ENCODE results near the gene PHF10.

Gene PHF10

GRCh38 chr6:169660751-169661390 lies 63.4 kb downstream of the PHF10 start:
- TF ChIP-seq, protein P1, sequence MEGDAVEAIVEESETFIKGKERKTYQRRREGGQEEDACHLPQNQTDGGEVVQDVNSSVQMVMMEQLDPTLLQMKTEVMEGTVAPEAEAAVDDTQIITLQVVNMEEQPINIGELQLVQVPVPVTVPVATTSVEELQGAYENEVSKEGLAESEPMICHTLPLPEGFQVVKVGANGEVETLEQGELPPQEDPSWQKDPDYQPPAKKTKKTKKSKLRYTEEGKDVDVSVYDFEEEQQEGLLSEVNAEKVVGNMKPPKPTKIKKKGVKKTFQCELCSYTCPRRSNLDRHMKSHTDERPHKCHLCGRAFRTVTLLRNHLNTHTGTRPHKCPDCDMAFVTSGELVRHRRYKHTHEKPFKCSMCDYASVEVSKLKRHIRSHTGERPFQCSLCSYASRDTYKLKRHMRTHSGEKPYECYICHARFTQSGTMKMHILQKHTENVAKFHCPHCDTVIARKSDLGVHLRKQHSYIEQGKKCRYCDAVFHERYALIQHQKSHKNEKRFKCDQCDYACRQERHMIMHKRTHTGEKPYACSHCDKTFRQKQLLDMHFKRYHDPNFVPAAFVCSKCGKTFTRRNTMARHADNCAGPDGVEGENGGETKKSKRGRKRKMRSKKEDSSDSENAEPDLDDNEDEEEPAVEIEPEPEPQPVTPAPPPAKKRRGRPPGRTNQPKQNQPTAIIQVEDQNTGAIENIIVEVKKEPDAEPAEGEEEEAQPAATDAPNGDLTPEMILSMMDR (conservative IDR thresholded peaks at IDR 0.05; ENCODE audit: low read length): no peak
- DNase-seq (ENCODE audit: low read depth): no peak
- no peak overlapping the region for H3K4me3 ChIP-seq (ENCODE audit: low read length)

DNA sequence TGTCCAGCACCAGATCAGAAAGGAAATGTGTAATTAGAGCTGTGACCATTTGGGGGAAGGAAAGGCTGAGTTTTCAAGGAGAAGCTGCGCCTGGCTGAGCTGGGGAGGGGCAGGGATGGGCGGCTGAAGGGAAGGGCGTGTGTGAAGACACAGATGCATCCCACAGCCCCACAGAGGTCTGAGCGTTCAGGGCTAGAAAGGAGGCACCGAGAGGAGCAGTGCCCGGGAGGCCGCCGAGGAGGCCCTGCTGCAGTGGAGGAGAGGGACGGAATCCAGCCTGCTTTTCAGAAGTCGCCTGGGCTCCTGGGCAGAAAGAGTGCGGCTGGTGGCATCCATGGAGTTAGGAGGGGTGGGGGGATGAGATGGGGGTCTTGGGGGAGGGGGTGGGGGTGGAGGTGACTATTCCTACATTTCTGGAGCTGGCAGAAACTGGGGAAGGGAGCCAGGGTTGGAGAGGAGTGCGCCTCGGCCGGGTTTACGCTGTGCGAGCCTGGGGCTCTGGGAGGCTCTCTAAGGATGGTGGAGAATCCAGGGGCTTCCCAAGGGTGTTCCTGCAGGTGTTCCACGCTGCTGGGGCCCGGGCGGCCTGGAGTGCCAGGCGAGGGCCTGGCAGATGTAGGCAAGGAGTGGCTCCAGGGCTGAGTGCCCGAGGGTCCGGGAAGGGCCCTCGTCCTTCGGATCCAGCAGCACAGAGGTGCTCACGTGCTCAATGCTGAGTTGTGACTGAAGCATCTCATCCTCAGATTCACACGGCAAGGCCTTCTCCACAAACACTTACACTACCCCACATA lies 64.3 kb downstream of the PHF10 start:
- TF ChIP-seq, protein P1 (conservative IDR thresholded peaks at IDR 0.05; ENCODE audit: low read length): no peak
- H3K4me3 ChIP-seq (ENCODE audit: low read length): no peak overlapping the region
- no peak for DNase-seq (ENCODE audit: low read depth)

GRCh38 chr6:169657284-169657610 lies 67.1 kb downstream of the PHF10 start:
- TF ChIP-seq, protein P1 (conservative IDR thresholded peaks at IDR 0.05; ENCODE audit: low read length): no peak
- H3K4me3 ChIP-seq (ENCODE audit: low read length): no peak overlapping the region
- no peak for DNase-seq (ENCODE audit: low read depth)

DNA sequence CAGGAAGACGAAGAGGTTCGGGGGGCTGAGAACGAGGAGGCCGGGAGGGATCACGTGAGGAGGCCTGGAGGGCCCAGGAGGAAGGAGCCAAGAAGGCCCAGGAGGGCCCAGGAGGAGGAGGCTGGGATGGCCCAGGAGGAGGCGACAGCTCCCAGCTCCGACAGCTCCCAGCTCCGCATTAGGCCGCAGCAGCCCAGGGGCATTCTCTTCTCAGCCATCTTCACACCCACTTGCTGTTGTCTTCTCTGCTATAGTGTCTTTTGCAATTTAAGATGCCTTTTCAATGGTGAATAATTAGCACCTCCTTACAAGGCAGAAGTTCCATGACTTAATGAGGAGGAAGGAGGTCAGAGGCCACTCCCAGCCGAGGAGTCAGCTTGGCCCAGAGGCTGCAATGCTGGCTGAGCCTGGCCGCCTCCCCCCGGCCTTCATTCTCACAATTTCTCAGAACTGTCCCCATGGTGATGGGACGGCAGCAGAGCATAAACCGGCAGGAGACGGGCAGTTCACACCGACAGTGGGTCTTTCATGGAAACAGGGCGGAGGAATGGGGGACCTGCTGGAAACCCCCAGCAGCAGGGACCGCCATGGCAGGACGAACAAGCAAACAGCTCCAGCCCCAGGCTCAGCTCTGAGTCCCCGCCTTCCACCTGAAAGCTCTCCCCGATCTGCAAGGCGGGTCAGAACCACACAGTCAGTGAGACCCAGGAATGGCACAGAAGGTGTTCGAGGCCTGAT lies 67.6 kb downstream of the PHF10 start:
- H3K4me3 ChIP-seq (ENCODE audit: low read length): no peak overlapping the region
- TF ChIP-seq, protein P1 (conservative IDR thresholded peaks at IDR 0.05; ENCODE audit: low read length): no peak
- DNase-seq (ENCODE audit: low read depth): no peak

DNA sequence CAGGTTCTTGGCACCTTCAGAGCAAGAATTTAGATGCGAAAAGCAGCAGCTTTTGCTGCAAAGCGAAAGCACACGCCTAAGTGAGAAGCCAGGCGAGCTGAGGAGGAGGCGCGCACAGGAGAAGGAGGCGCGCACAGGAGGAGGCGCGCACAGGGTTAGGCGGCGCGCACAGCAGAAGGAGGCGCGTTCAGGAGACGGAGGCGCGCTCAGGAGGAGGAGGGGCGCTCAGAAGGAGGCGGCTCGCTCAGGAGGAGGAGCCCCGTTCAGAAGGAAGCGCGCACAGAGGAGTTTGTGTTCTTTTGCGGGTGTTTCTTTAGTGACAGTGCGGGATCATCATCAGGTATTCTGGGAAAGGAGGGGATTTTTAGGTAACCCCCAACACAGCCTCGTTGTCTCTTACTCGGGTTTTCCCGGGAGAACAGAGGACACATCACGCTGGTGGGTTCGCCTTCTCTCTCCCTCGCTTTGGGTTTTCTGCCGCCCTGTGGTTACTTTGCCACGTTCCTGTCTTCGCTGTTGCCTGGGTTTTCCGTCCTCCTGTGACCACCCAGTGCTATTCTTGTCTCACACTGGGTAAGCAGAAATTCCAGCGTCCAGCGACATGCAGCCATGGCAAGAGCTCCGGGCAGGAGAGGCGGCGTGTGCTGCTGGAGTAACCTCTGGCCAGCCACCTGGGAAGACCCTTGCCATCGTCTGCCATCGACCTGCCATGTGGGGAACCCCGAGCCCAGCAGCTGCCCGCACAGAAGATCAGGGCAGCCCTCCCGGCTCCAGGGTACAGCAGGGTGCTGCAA lies 69.5 kb downstream of the PHF10 start:
- TF ChIP-seq, protein P1 (conservative IDR thresholded peaks at IDR 0.05; ENCODE audit: low read length): peak; percentile 40
- DNase-seq (ENCODE audit: low read depth): peak; percentile 73
- peak overlapping the region; percentile 66 for H3K4me3 ChIP-seq (ENCODE audit: low read length)
